Measurements from ENCODE around the gene MTSS2. TPM values are rescaled to one million over a fixed set of nuclear protein-coding genes. Genes with fewer than 3 reads are reported as not detected.
A peak's percentile ranks its signal among the peaks of the same experiment; 100 is the strongest.

MTSS2 gene
- polyA plus RNA-seq, 1 of the 3 experiments (the other 2 are of a cell fraction), result 54.1 TPM

GRCh38 chr16:70705056-70705455, 19.2 kb upstream of the MTSS2 start:
- H3K4me2 ChIP-seq, result peak overlapping the region; percentile 60; the same call in 1 of the 2 replicates
- H3K79me2 ChIP-seq (ENCODE audit: insufficient read depth), result no peaks in the 10 kb centered on the region
- no peaks in the 10 kb centered on the region for H3K36me3 ChIP-seq (replicated peaks in 1 of 2; ENCODE audit: control insufficient read depth in 1 of 2, insufficient read depth in 2 of 2, low read length in 1 of 2)
- DNase-seq, result no peak
- CTCF ChIA-PET, result interaction anchor here (1.8 to 3.3 kb wide), 4 partner anchors 8 to 65 kb away, joined by 6 to 25 read pairs (median 18); no protein-coding TSS in a partner anchor
- peaks cover 32% of the 10 kb centered on the region for H3F3A ChIP-seq (replicated peaks; ENCODE audit: insufficient read depth)
- peaks cover 54 to 79% of the 10 kb centered on the region in 2 experiments; a peak in 3 of 4 replicates for H3K4me1 ChIP-seq (ENCODE audit: control insufficient read depth in 1 of 2, insufficient read depth in 2 of 2, low read depth in 1 of 2, low read length in 1 of 2)
- H3K9me3 ChIP-seq, result no peaks in the 10 kb centered on the region
- no peaks in the 10 kb centered on the region for H4K20me1 ChIP-seq (ENCODE audit: insufficient read depth)
- no peaks in the 10 kb centered on the region for H3K9me2 ChIP-seq
- H3K27me3 ChIP-seq (ENCODE audit: insufficient read depth), result no peaks in the 10 kb centered on the region
- WGBS (ENCODE audit: low lambda C conversion rate), result 79% methylated on average over 8 of the region's 8 CpGs
- no peak for TF ChIP-seq RXRA (IDR thresholded peaks at IDR 0.05; ENCODE audit: borderline replicate concordance, low read depth)
- TF ChIP-seq NRF1 (IDR thresholded peaks at IDR 0.05; ENCODE audit: low read depth, low read length), result no peak
- no peak for TF ChIP-seq RCOR1 (IDR thresholded peaks at IDR 0.05; ENCODE audit: low read length)
- TF ChIP-seq RAD21 (IDR thresholded peaks at IDR 0.05; ENCODE audit: low read length), result no peak
- no peak for TF ChIP-seq FOXM1 (IDR thresholded peaks at IDR 0.05; ENCODE audit: low read depth)
- TF ChIP-seq SMC3 (IDR thresholded peaks at IDR 0.05; ENCODE audit: low read depth, low read length), result no peak
- peak overlapping the region; percentile 96 for H3K27ac ChIP-seq (ENCODE audit: low read depth in 2 of 2, low read length in 1 of 2)
- H3K9ac ChIP-seq, result no peak overlapping the region
- POLR2A ChIA-PET, result interaction anchor here (0.7 to 1.2 kb wide), 2 partner anchors 13 to 33 kb away, joined by 3 read pairs; no protein-coding TSS in a partner anchor
- H3K4me3 ChIP-seq (ENCODE audit: low read depth in 2 of 2, low read length in 1 of 2), result no peak overlapping the region
- H2AFZ ChIP-seq (ENCODE audit: low read depth), result no peak overlapping the region

DNA sequence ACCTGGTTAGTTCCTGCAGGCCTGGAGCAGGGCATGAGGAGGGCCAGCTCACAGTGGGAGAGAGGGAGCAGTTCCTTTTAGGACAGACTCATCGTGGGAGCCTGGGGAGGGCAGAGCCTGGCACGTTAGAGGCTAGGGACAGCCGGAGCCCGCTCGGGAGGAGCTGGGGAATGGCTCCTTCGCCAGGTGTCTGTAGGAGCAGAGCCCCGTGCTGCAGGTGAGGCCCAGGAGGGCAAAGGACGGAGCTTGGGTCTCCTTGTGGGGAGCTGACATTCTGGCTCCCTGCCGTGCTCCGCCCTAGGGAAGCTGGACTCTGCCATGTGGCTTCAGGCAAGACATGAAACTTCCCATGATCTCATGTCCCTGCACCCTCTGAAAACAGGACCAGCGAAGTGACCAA, 18.7 kb upstream of the MTSS2 start:
- CTCF ChIA-PET, result interaction anchor here (2.0 to 3.3 kb wide), 4 partner anchors 9 to 65 kb away, joined by 8 to 25 read pairs (median 18); no protein-coding TSS in a partner anchor
- H2AFZ ChIP-seq (ENCODE audit: low read depth), result no peak overlapping the region

GRCh38 chr16:70703835-70704381, 18.1 kb upstream of the MTSS2 start:
- DNase-seq, result no peak
- no peaks in the 10 kb centered on the region for H3K27me3 ChIP-seq (ENCODE audit: insufficient read depth)
- H4K20me1 ChIP-seq (ENCODE audit: insufficient read depth), result no peaks in the 10 kb centered on the region
- no peaks in the 10 kb centered on the region for H3K9me2 ChIP-seq
- peak overlapping the region; percentile 96 for H3K27ac ChIP-seq (ENCODE audit: low read depth in 2 of 2, low read length in 1 of 2)
- H2AFZ ChIP-seq (ENCODE audit: low read depth), result peak overlapping the region; percentile 60; the same call in 1 of the 2 replicates
- H3K36me3 ChIP-seq (replicated peaks in 1 of 2; ENCODE audit: control insufficient read depth in 1 of 2, insufficient read depth in 2 of 2, low read length in 1 of 2), result no peaks in the 10 kb centered on the region
- H3F3A ChIP-seq (replicated peaks; ENCODE audit: insufficient read depth), result peaks cover 32% of the 10 kb centered on the region
- ChIA-PET CTCF (interaction anchor here (0.8 to 3.3 kb wide), 14 partner anchors 9 to 66 kb away, joined by 3 to 25 read pairs (median 5); no protein-coding TSS in a partner anchor), POLR2A (interaction anchor here (0.8 to 1.7 kb wide), 7 partner anchors 8 to 585 kb away, joined by 3 to 17 read pairs (median 4); partner anchors contain the start of gene CMTR2)
- H3K4me3 ChIP-seq (ENCODE audit: low read depth in 2 of 2, low read length in 1 of 2), result no peak overlapping the region
- TF ChIP-seq RCOR1 (IDR thresholded peaks at IDR 0.05; ENCODE audit: low read length) (no peak), MXI1 (IDR thresholded peaks at IDR 0.05; ENCODE audit: low read depth, low read length) (peak; percentile 14; the same call in 1 of the 2 replicates), NFIC (IDR thresholded peaks at IDR 0.05; ENCODE audit: borderline replicate concordance) (no peak)
- TF ChIP-seq, protein P1, sequence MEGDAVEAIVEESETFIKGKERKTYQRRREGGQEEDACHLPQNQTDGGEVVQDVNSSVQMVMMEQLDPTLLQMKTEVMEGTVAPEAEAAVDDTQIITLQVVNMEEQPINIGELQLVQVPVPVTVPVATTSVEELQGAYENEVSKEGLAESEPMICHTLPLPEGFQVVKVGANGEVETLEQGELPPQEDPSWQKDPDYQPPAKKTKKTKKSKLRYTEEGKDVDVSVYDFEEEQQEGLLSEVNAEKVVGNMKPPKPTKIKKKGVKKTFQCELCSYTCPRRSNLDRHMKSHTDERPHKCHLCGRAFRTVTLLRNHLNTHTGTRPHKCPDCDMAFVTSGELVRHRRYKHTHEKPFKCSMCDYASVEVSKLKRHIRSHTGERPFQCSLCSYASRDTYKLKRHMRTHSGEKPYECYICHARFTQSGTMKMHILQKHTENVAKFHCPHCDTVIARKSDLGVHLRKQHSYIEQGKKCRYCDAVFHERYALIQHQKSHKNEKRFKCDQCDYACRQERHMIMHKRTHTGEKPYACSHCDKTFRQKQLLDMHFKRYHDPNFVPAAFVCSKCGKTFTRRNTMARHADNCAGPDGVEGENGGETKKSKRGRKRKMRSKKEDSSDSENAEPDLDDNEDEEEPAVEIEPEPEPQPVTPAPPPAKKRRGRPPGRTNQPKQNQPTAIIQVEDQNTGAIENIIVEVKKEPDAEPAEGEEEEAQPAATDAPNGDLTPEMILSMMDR (IDR thresholded peaks at IDR 0.05), result no peak
- 82% methylated on average over 6 of the region's 6 CpGs for WGBS (ENCODE audit: low lambda C conversion rate)
- H3K9me3 ChIP-seq, result no peaks in the 10 kb centered on the region
- no peaks in the 10 kb centered on the region for H3K79me2 ChIP-seq (ENCODE audit: insufficient read depth)
- H3K4me1 ChIP-seq (ENCODE audit: control insufficient read depth in 1 of 2, insufficient read depth in 2 of 2, low read depth in 1 of 2, low read length in 1 of 2), result peaks cover 54 to 73% of the 10 kb centered on the region in 2 experiments; a peak in 3 of 4 replicates
- H3K9ac ChIP-seq, result peak overlapping the region; percentile 60
- peak overlapping the region; percentile 60 for H3K4me2 ChIP-seq

More for the DNA sequence above, 18.7 kb upstream of the MTSS2 start:
- H3K27ac ChIP-seq (ENCODE audit: low read depth in 2 of 2, low read length in 1 of 2), result peak overlapping the region; percentile 96
- H3K4me1 ChIP-seq (ENCODE audit: control insufficient read depth in 1 of 2, insufficient read depth in 2 of 2, low read depth in 1 of 2, low read length in 1 of 2), result peaks cover 54 to 77% of the 10 kb centered on the region in 2 experiments; a peak in 3 of 4 replicates
- H4K20me1 ChIP-seq (ENCODE audit: insufficient read depth), result no peaks in the 10 kb centered on the region
- POLR2A ChIA-PET, result interaction anchor here (0.7 to 1.2 kb wide), 2 partner anchors 12 to 34 kb away, joined by 3 read pairs; no protein-coding TSS in a partner anchor
- H3K4me3 ChIP-seq (ENCODE audit: low read depth in 2 of 2, low read length in 1 of 2), result no peak overlapping the region
- H3K4me2 ChIP-seq, result peak overlapping the region; percentile 60; the same call in 1 of the 2 replicates
- H3K9me2 ChIP-seq, result no peaks in the 10 kb centered on the region
- no peaks in the 10 kb centered on the region for H3K27me3 ChIP-seq (ENCODE audit: insufficient read depth)
- no peaks in the 10 kb centered on the region for H3K9me3 ChIP-seq
- peaks cover 32% of the 10 kb centered on the region for H3F3A ChIP-seq (replicated peaks; ENCODE audit: insufficient read depth)
- H3K79me2 ChIP-seq (ENCODE audit: insufficient read depth), result no peaks in the 10 kb centered on the region
- TF ChIP-seq MEF2A (IDR thresholded peaks at IDR 0.05; ENCODE audit: borderline replicate concordance, low read depth), result no peak
- no peaks in the 10 kb centered on the region for H3K36me3 ChIP-seq (replicated peaks in 1 of 2; ENCODE audit: control insufficient read depth in 1 of 2, insufficient read depth in 2 of 2, low read length in 1 of 2)
- WGBS (ENCODE audit: low lambda C conversion rate), result 79% methylated on average over 5 of the region's 11 CpGs
- no peak for DNase-seq
- 0 out of 2 replicates have a peak overlapping the region, but pooled peaks have one; percentile 60 for H3K9ac ChIP-seq
